CD4-positive, CD25-positive, alpha-beta regulatory T cell (primary cell): ENCODE measurements around the gene MUC6. TPM values are rescaled to one million over a fixed set of nuclear protein-coding genes. Genes with fewer than 3 reads are reported as not detected.

Experiments
- ATAC-seq, 2 donors: fragments of 150-1000 bp; cut with Tn5 transposase; one replicate each; pipeline ENCODE4 v1.10.0; 2021; ENCODE audit warnings: low read depth in 2 of 2, moderate number of reproducible peaks in 2 of 2, moderate library complexity in 1 of 2
- DNase-seq, 3 donors: peaks; one replicate each; pipeline versions ENCODE4 v3.0.0 to v3.0.0-alpha.2; 2012 to 2022; ENCODE audit warnings: mixed read lengths in 1 of 3
- H3K27ac ChIP-seq: one replicate; pipeline ENCODE4 v1.7.0; 2013; ENCODE audit warnings: mild to moderate bottlenecking, low read length; ENCODE audit not compliant: insufficient read depth, poor library complexity, severe bottlenecking
- H3K27me3 ChIP-seq: one replicate; pipeline ENCODE4 v1.7.0; 2013; ENCODE audit warnings: low read length; ENCODE audit not compliant: control insufficient read depth, insufficient read depth
- H3K36me3 ChIP-seq: one replicate; pipeline ENCODE4 v1.7.0; 2013; ENCODE audit warnings: mild to moderate bottlenecking, low read length, moderate library complexity; ENCODE audit not compliant: control insufficient read depth, insufficient read depth
- H3K4me1 ChIP-seq: 2 replicates; pipeline ENCODE4 v1.7.0; 2013; ENCODE audit warnings: mild to moderate bottlenecking, low read length; ENCODE audit not compliant: insufficient read depth, control insufficient read depth, poor library complexity, severe bottlenecking
- H3K4me3 ChIP-seq: one replicate; pipeline ENCODE4 v1.7.0; 2013; ENCODE audit warnings: low read depth, mild to moderate bottlenecking, low read length, moderate library complexity
- H3K9me3 ChIP-seq, 2 experiments: 1 replicate in 1 of 2; 2 replicates in 1 of 2; pipeline ENCODE4 v1.7.0; 2013; ENCODE audit warnings: low read length in 2 of 2, mild to moderate bottlenecking in 1 of 2, moderate library complexity in 1 of 2; ENCODE audit not compliant: control insufficient read depth in 2 of 2
- H3K27ac Mint-ChIP-seq, 3 donors: one replicate each; pipeline ENCODE4 v1.8.0; 2020 to 2022; ENCODE audit warnings: mild to moderate bottlenecking in 3 of 3, mixed read lengths in 3 of 3, moderate library complexity in 2 of 3
- H3K27me3 Mint-ChIP-seq: one replicate; pipeline ENCODE4 v1.8.0; 2022; ENCODE audit warnings: mild to moderate bottlenecking, mixed read lengths
- H3K36me3 Mint-ChIP-seq: one replicate; pipeline ENCODE4 v1.8.0; 2020; ENCODE audit warnings: mixed read lengths
- H3K4me1 Mint-ChIP-seq, 4 donors: one replicate each; pipeline ENCODE4 v1.8.0; 2020 to 2022; ENCODE audit warnings: mixed read lengths in 4 of 4, mild to moderate bottlenecking in 1 of 4
- H3K4me3 Mint-ChIP-seq, 4 donors: one replicate each; pipeline ENCODE4 v1.8.0; 2020 to 2022; ENCODE audit warnings: mild to moderate bottlenecking in 4 of 4, mixed read lengths in 4 of 4, moderate library complexity in 3 of 4
- H3K9me3 Mint-ChIP-seq, 7 donors: one replicate each; pipeline ENCODE4 v1.8.0; 2020 to 2022; ENCODE audit warnings: mixed read lengths in 7 of 7, mild to moderate bottlenecking in 3 of 7, moderate library complexity in 2 of 7
- polyA plus RNA-seq, 4 donors: library from polyadenylated mRNA; unstranded; fragments of 300-500 nt; fragmentation: Illumina TruSeq; gene quantifications; one replicate each; pipeline ENCODE4 v1.2.3, GENCODE V29; 2021
- total RNA-seq: library from RNA; stranded (reverse); gene quantifications from one replicate; pipeline ENCODE4 v1.2.3, GENCODE V29; 2022

MUC6 gene
- total and polyA plus RNA-seq, 5 donors from 2014 or later, result 0.23 TPM; not detected in 4

DNA sequence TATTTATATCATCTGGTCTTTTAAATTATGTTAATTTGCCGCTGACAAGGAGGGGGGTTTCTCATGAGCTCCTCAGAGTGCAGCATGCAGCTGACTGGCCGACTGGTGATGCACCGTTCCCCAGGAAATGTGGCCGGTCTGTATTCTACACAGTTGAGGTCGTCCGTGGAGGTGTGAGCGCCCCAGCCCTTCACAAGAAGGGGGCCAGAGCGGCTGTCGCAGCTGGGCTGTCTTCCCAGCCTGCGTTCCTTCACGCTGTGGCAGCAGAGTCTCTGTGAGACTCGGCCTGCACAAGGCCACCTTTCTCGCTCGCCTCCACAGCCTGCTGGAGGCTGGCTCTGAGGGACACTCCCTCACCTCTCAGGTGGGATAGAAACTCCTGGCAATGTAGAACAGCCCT lies 67.7 kb downstream of the MUC6 start:
- no peak overlapping the region for H3K4me3 Mint-ChIP-seq
- Histone ChIP-seq H3K4me1 (peaks cover 17% of the 10 kb centered on the region), H3K9me3 (no peaks in the 10 kb centered on the region), H3K27ac (no peak overlapping the region), H3K36me3 (peaks cover 34% of the 10 kb centered on the region), H3K27me3 (no peaks in the 10 kb centered on the region), H3K4me3 (no peak overlapping the region)
- H3K36me3 Mint-ChIP-seq, result peaks cover 26% of the 10 kb centered on the region
- H3K27ac Mint-ChIP-seq, result peak overlapping the region in 1 of 3 donors; percentile 65
- H3K9me3 Mint-ChIP-seq, result peaks cover 0 to 2% (median 0%) of the 10 kb centered on the region in 7 donors
- DNase-seq, result no peak
- H3K27me3 Mint-ChIP-seq, result no peaks in the 10 kb centered on the region
- H3K4me1 Mint-ChIP-seq, result peaks cover 5 to 40% (median 17%) of the 10 kb centered on the region in 4 donors
- no peak for ATAC-seq

DNA sequence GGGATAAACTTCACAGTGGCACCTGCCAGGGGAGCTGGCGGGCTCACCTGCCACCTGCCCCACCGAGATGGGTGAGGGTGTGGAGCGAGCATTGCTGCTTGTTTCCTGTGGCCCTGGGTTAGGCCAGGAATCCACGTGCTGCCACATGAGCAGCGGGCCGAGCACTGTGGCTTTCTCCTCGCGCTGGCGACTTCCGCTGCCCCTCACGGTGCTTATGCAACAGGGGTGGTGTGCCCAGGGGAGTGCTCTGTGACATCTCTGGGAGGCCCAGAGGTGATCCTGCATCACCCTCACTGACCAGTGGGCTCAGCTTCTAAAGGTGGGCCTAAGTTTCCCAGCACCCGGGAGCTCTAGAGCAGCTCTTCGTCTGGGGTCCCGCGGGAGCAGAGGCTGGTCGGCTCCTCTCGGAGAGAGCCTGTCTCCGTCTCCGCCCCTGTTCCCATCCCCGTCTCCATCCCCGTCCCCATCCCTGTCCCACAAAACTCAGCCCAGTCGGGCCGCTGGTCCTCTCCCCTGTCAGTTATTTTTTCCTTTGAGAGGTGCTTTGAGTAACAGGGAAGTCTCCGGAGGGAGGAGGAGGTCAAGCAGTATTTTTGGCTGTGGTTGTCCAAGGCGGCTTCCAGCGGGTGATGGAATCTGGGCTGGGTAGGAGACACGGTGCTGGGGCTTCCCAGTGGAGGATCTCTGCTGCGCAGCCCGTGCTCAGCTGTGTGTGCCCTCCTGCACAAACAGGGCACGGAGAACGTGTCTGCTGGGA lies 68.3 kb downstream of the MUC6 start:
- Mint-ChIP-seq H3K27ac (peak overlapping the region in 1 of 3 donors; percentile 65), H3K27me3 (no peaks in the 10 kb centered on the region), H3K4me3 (no peak overlapping the region), H3K9me3 (peaks cover 0 to 2% (median 0%) of the 10 kb centered on the region in 7 donors), H3K4me1 (peaks cover 5 to 40% (median 19%) of the 10 kb centered on the region in 4 donors), H3K36me3 (peaks cover 27% of the 10 kb centered on the region)
- Histone ChIP-seq H3K27ac (no peak overlapping the region), H3K9me3 (no peaks in the 10 kb centered on the region), H3K4me1 (peaks cover 17% of the 10 kb centered on the region), H3K27me3 (no peaks in the 10 kb centered on the region), H3K4me3 (no peak overlapping the region), H3K36me3 (peaks cover 34% of the 10 kb centered on the region)
- DNase-seq (no peak), ATAC-seq (no peak)

DNA sequence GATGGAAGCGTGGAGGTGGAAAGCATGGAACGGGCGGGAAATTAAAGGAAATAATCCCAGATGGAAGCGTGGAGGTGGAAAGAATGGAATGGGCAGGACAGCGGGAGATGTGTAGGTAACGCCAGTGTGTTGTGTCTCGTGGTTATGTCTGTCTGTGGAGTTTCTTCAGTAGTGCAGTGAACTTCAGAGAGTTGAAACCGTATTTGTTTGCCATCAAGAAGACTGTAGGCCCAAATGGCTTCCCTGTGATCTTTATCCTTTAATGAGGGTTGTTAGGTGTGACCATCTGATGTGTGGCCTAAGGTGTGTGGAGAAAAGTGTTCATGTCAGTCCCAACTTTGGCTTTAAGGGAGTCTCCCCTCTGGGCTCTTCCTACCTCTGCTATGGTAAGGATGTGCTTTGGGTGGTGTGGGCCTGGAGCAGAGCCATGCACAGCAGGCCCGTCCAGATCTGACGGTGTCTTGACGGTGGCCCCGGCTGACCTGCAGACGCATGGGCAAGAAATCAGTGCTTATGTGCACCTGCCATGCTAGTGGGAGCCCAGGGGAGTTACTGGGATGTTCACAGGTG lies 71.2 kb downstream of the MUC6 start:
- no peaks in the 10 kb centered on the region for H3K27me3 ChIP-seq
- H3K4me1 ChIP-seq, result peaks cover 10% of the 10 kb centered on the region
- Mint-ChIP-seq H3K36me3 (peaks cover 23% of the 10 kb centered on the region), H3K4me3 (no peak overlapping the region), H3K27ac (peak overlapping the region in 2 of 3 donors; percentile 73 to 88), H3K9me3 (peaks cover 0 to 2% (median 0%) of the 10 kb centered on the region in 7 donors), H3K4me1 (peaks cover 5 to 33% (median 13%) of the 10 kb centered on the region in 4 donors), H3K27me3 (no peaks in the 10 kb centered on the region)
- H3K27ac ChIP-seq, result no peak overlapping the region
- DNase-seq, result peak in 2 of 3 donors; percentile 24 to 45
- H3K36me3 ChIP-seq, result peaks cover 30% of the 10 kb centered on the region
- no peak overlapping the region for H3K4me3 ChIP-seq
- no peaks in the 10 kb centered on the region for H3K9me3 ChIP-seq
- peak in 1 of 2 donors; percentile 41 for ATAC-seq

DNA sequence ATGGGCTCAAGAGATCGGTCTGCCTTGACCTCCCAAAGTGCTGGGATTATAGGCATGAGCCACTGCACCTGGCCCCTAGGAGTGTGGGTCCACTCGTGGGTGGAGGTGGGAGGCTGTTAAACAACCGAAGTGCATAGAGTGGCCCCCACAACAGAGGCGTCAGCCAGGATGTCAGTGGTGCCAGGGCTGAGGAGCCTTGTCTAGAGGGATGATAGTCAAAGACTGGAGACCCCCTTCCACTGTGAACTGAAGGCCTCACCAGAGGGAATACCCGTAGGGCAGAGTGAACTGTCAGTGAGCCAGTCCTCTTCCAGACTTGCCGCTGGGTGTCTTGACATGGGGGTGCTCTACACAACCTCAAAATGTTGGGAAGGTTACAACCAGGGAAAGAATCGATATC lies 72.7 kb downstream of the MUC6 start:
- H3K4me1 Mint-ChIP-seq, result peaks cover 0 to 22% (median 10%) of the 10 kb centered on the region in 4 donors
- no peaks in the 10 kb centered on the region for H3K27me3 Mint-ChIP-seq
- H3K27ac ChIP-seq, result no peak overlapping the region
- H3K27ac Mint-ChIP-seq, result peak overlapping the region in 1 of 3 donors; percentile 80
- no peak overlapping the region for H3K4me3 Mint-ChIP-seq
- H3K36me3 ChIP-seq, result peaks cover 41% of the 10 kb centered on the region
- peaks cover 0 to 2% (median 0%) of the 10 kb centered on the region in 7 donors for H3K9me3 Mint-ChIP-seq
- no peak overlapping the region for H3K4me3 ChIP-seq
- ATAC-seq (no peak), DNase-seq (no peak)
- H3K9me3 ChIP-seq, result no peaks in the 10 kb centered on the region
- no peaks in the 10 kb centered on the region for H3K4me1 ChIP-seq
- peaks cover 19% of the 10 kb centered on the region for H3K36me3 Mint-ChIP-seq
- no peaks in the 10 kb centered on the region for H3K27me3 ChIP-seq

Other genes with a start within 250 kb of the MUC6 start
- gene CEND1, start 246.6 kb downstream of the MUC6 start, total RNA-seq, result not detected
- gene CEND1, start 246.6 kb downstream of the MUC6 start, polyA plus RNA-seq, result under 1 TPM in 3 of 4 donors, not detected in 1; 0.47 to 0.67 (median 0.49) TPM
- 20.3 TPM for gene SLC25A22, start 238.4 kb downstream of the MUC6 start, total RNA-seq
- gene SLC25A22, start 238.4 kb downstream of the MUC6 start, polyA plus RNA-seq, result 1 to 10 TPM; 5.3 to 6.6 (median 6.4) TPM
- gene PIDD1, start 231.5 kb downstream of the MUC6 start, total RNA-seq, result 31.7 TPM
- gene PIDD1, start 231.5 kb downstream of the MUC6 start, polyA plus RNA-seq, result 1 to 10 TPM; 1.8 to 6.7 (median 4.3) TPM
- 2,852 TPM for gene RPLP2, start 226.8 kb downstream of the MUC6 start, total RNA-seq
- gene RPLP2, start 226.8 kb downstream of the MUC6 start, polyA plus RNA-seq, result 1,000 to 10,000 TPM; 2,313 to 3,705 (median 3,130) TPM
- 195 TPM for gene PNPLA2, start 217.8 kb downstream of the MUC6 start, total RNA-seq
- 10 to 100 TPM; 23.9 to 28.0 (median 24.6) TPM for gene PNPLA2, start 217.8 kb downstream of the MUC6 start, polyA plus RNA-seq
- 1.2 TPM for gene CRACR2B, start 208.8 kb downstream of the MUC6 start, total RNA-seq
- under 1 TPM in 3 of 4 donors, not detected in 1; 0.11 to 0.24 (median 0.18) TPM for gene CRACR2B, start 208.8 kb downstream of the MUC6 start, polyA plus RNA-seq
- 20.7 TPM for gene CD151, start 203.8 kb downstream of the MUC6 start, total RNA-seq
- gene CD151, start 203.8 kb downstream of the MUC6 start, polyA plus RNA-seq, result 10 to 100 TPM in 2 of 4 donors, 1 to 10 TPM in 2; 5.5 to 15.9 (median 8.8) TPM
- gene POLR2L, start 194.2 kb downstream of the MUC6 start, total RNA-seq, result 43.1 TPM
- gene POLR2L, start 194.2 kb downstream of the MUC6 start, polyA plus RNA-seq, result 100 to 1,000 TPM in 1 of 4 donors, 10 to 100 TPM in 3; 62.7 to 101 (median 75.3) TPM
- 2.2 TPM for gene TSPAN4, start 193.9 kb downstream of the MUC6 start, total RNA-seq
- gene TSPAN4, start 193.9 kb downstream of the MUC6 start, polyA plus RNA-seq, result 1 to 10 TPM; 1.2 to 1.7 (median 1.4) TPM
- 28.7 TPM for gene CHID1, start 125.9 kb downstream of the MUC6 start, total RNA-seq
- 10 to 100 TPM; 40.2 to 50.6 (median 47.7) TPM for gene CHID1, start 125.9 kb downstream of the MUC6 start, polyA plus RNA-seq
- gene AP2A2, start 110.8 kb downstream of the MUC6 start, total RNA-seq, result 85.9 TPM
- 10 to 100 TPM in 1 of 4 donors, 1 to 10 TPM in 3; 6.2 to 10.2 (median 7.0) TPM for gene AP2A2, start 110.8 kb downstream of the MUC6 start, polyA plus RNA-seq
- gene MUC2, start 38.2 kb upstream of the MUC6 start, total RNA-seq, result not detected
- gene MUC2, start 38.2 kb upstream of the MUC6 start, polyA plus RNA-seq, result not detected
- not detected for gene MUC5AC, start 121.2 kb upstream of the MUC6 start, total RNA-seq
- gene MUC5AC, start 121.2 kb upstream of the MUC6 start, polyA plus RNA-seq, result not detected
- gene MUC5B, start 186.3 kb upstream of the MUC6 start, total RNA-seq, result not detected
- gene MUC5B, start 186.3 kb upstream of the MUC6 start, polyA plus RNA-seq, result not detected